Measurements from ENCODE around the gene RNU6-9. TPM values are rescaled to one million over a fixed set of nuclear protein-coding genes. Genes with fewer than 3 reads are reported as not detected.

RNU6-9 gene
- total RNA-seq, 3 donors from 2014 or later (not counting 1 experiment from before 2014, with no cell fraction given): not detected

GRCh38 chr19:927351-927779, 34.1 kb downstream of the RNU6-9 start:
- Histone ChIP-seq H3K4me1 (ENCODE audit: control insufficient read depth, insufficient read depth, low read length) (peaks cover 43% of the 10 kb centered on the region), H3K27me3 (ENCODE audit: control insufficient read depth, insufficient read depth, low read length) (no peaks in the 10 kb centered on the region), H3K36me3 (ENCODE audit: control insufficient read depth, insufficient read depth, low read length) (no peaks in the 10 kb centered on the region), H3K4me3 (ENCODE audit: low read length) (peak overlapping the region; percentile 97), H3K9me3 (ENCODE audit: control insufficient read depth, insufficient read depth, low read length) (no peaks in the 10 kb centered on the region), H3K27ac (ENCODE audit: low read length) (no peak overlapping the region)
- DNase-seq: no peak
- intact Hi-C loops (cut with micrococcal nuclease): loop anchor here (10.0 kb wide), 1 partner anchor 317 kb away; the partner anchor contains the start of genes ATP5F1D and MIDN
- H3K4me3 Mint-ChIP-seq: no peak overlapping the region
- H3K27me3 Mint-ChIP-seq (ENCODE audit: low read depth in 2 of 2): no peaks in the 10 kb centered on the region
- 36% methylated on average over 8 of the region's 15 CpGs for WGBS (ENCODE audit: insufficient coverage)
- H3K27ac Mint-ChIP-seq: no peak overlapping the region
- no peaks in the 10 kb centered on the region for H3K36me3 Mint-ChIP-seq
- TF ChIP-seq CTCF (IDR thresholded peaks at IDR 0.05): no peak
- no peaks in the 10 kb centered on the region for H3K9me3 Mint-ChIP-seq
- no peak for ATAC-seq
- H3K4me1 Mint-ChIP-seq: peaks cover 0 to 4% of the 10 kb centered on the region in 2 donors

- Mint-ChIP-seq H3K9me3 (no peaks in the 10 kb centered on the region), H3K36me3 (no peaks in the 10 kb centered on the region), H3K4me1 (peaks cover 0 to 10% of the 10 kb centered on the region in 2 donors), H3K4me3 (peak overlapping the region; percentile 35), H3K27me3 (ENCODE audit: low read depth in 2 of 2) (no peaks in the 10 kb centered on the region), H3K27ac (no peak overlapping the region)
- intact Hi-C loops (cut with micrococcal nuclease): loop anchor here (10.0 kb wide), 1 partner anchor 317 kb away; the partner anchor contains the start of genes ATP5F1D and MIDN
- H3K4me3 ChIP-seq (ENCODE audit: low read length): no peak overlapping the region
- DNase-seq (no peak), ATAC-seq (no peak)
- H3K27me3 ChIP-seq (ENCODE audit: control insufficient read depth, insufficient read depth, low read length): no peaks in the 10 kb centered on the region
- H3K4me1 ChIP-seq (ENCODE audit: control insufficient read depth, insufficient read depth, low read length): peaks cover 48% of the 10 kb centered on the region
- H3K36me3 ChIP-seq (ENCODE audit: control insufficient read depth, insufficient read depth, low read length): no peaks in the 10 kb centered on the region
- no peaks in the 10 kb centered on the region for H3K9me3 ChIP-seq (ENCODE audit: control insufficient read depth, insufficient read depth, low read length)
- no peak overlapping the region for H3K27ac ChIP-seq (ENCODE audit: low read length)
- 94% methylated on average over 12 of the region's 12 CpGs for WGBS (ENCODE audit: insufficient coverage)
- no peak for TF ChIP-seq CTCF (IDR thresholded peaks at IDR 0.05)
Observed at GRCh38 chr19:927780-928401, 34.6 kb downstream of the RNU6-9 start.

GRCh38 chr19:928471-929202, 35.4 kb downstream of the RNU6-9 start:
- no peaks in the 10 kb centered on the region for H3K9me3 ChIP-seq (ENCODE audit: control insufficient read depth, insufficient read depth, low read length)
- Mint-ChIP-seq H3K4me3 (peak overlapping the region; percentile 28), H3K9me3 (no peaks in the 10 kb centered on the region), H3K27ac (no peak overlapping the region), H3K36me3 (no peaks in the 10 kb centered on the region), H3K27me3 (ENCODE audit: low read depth in 2 of 2) (no peaks in the 10 kb centered on the region), H3K4me1 (peaks cover 0 to 17% of the 10 kb centered on the region in 2 donors)
- peaks cover 56% of the 10 kb centered on the region for H3K4me1 ChIP-seq (ENCODE audit: control insufficient read depth, insufficient read depth, low read length)
- intact Hi-C loops (cut with micrococcal nuclease): loop anchor here (10.0 kb wide), 1 partner anchor 316 kb away; the partner anchor contains the start of genes ATP5F1D and MIDN
- DNase-seq (no peak), ATAC-seq (no peak)
- no peaks in the 10 kb centered on the region for H3K36me3 ChIP-seq (ENCODE audit: control insufficient read depth, insufficient read depth, low read length)
- WGBS (ENCODE audit: insufficient coverage): 93% methylated on average over 18 of the region's 18 CpGs
- no peak overlapping the region for H3K4me3 ChIP-seq (ENCODE audit: low read length)
- H3K27ac ChIP-seq (ENCODE audit: low read length): no peak overlapping the region
- H3K27me3 ChIP-seq (ENCODE audit: control insufficient read depth, insufficient read depth, low read length): no peaks in the 10 kb centered on the region
- TF ChIP-seq CTCF (IDR thresholded peaks at IDR 0.05): no peak

Data from natural killer cell (primary cell).